ENCODE measurements around the gene PDE11A.

Gene PDE11A

DNA sequence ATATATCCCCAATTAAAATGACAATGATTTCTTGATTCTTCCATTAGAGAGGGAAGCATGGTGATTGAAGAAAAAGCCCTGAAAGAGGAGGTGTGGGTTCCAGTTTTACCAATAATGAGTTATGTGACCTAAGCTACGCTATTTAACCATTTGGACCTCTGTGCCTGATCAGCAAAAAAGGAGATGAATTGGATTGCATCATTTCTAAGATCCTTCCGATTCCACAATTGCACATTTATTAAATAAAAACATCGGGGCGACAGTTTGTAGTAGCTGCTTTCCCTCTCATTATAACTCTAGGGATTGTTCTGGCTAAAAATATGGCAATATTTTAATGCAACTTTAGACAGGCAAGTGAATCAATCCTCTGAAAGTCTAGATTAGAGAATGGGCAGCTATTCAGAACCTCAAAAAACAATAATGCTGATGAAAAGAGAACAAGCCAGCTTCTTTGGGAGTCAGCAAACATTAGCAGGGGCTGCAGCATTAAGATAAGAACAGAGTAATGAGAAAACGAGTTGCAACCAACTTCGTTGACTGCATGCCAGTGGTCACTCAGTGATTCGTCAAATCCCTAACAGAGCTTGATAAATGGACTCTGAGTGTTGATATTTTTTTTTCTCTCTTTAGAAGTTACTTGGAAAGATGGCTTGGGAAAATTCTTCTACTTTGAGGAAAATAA is 378.8 kb downstream of the PDE11A start:
- no peak for DNase-seq (ENCODE audit: low read depth in 3 of 3)

GRCh38 chr2:177692783-177693269 is 379.8 kb downstream of the PDE11A start:
- no peak for DNase-seq (ENCODE audit: low read depth in 3 of 3)

- DNase-seq (ENCODE audit: low read depth in 3 of 3), result no peak
Observed at GRCh38 chr2:177692042-177692782, 380.4 kb downstream of the PDE11A start.

DNA sequence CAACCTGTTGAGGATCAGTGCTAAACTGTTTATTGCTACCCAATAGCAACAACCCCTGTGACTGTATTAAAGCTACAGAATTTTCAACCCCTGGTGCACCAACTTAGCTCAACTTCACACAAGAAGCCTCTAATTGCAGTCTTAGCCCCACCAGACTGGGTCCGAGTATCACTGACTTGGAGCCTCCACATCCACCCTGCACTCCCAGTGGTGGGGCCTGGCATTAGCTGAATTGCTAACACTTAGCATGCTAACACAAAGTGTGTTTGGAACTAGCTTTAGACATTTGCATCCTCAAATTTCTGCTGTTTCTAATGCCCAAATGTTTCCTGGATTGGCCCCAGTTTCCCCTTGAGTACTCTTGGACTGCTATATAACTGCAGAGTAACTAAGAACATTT is 381.4 kb downstream of the PDE11A start:
- no peak for DNase-seq (ENCODE audit: low read depth in 3 of 3)

DNA sequence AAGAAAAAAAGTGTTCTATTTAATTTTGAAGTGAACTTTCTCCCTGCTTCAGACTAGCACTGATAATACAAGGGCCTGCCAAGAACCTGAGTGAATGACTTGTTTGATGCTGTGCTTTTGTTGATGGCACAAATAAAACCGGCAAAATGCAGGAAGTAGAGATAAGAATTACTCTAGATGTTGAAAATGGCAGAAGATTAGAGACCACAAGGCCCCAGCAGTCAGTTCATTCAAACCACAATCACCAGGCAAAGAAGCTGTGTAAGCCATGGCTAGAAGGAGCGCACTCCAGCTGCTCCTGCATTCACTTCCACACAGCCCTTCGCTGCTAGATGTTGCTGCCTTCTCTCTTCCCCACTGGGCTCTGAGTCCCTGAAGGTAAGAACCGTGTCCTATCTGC is 383.0 kb downstream of the PDE11A start:
- no peak for DNase-seq (ENCODE audit: low read depth in 3 of 3)

- no peak for DNase-seq (ENCODE audit: low read depth in 3 of 3)
Observed at GRCh38 chr2:177688844-177689243, 383.7 kb downstream of the PDE11A start.

DNA sequence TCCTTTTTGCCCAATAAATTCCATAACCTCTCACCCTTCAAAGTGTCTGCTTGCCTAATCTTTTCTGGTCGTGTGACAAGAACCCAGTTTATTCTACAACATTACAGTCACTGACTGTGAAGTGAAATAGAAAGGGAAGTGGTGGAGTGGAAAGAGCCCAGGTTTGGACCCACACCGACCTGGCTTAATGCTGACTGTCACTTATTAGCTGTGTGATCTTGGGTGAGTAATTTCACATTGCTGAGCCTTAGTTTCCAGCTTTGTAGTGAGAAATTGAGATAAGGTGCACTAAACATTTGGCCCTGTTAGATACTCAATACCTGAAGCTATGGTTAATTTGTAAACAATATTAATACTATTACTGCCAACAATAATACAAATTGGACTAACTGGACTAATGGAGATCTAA is 388.9 kb downstream of the PDE11A start:
- no peak for DNase-seq (ENCODE audit: low read depth in 3 of 3)

DNA sequence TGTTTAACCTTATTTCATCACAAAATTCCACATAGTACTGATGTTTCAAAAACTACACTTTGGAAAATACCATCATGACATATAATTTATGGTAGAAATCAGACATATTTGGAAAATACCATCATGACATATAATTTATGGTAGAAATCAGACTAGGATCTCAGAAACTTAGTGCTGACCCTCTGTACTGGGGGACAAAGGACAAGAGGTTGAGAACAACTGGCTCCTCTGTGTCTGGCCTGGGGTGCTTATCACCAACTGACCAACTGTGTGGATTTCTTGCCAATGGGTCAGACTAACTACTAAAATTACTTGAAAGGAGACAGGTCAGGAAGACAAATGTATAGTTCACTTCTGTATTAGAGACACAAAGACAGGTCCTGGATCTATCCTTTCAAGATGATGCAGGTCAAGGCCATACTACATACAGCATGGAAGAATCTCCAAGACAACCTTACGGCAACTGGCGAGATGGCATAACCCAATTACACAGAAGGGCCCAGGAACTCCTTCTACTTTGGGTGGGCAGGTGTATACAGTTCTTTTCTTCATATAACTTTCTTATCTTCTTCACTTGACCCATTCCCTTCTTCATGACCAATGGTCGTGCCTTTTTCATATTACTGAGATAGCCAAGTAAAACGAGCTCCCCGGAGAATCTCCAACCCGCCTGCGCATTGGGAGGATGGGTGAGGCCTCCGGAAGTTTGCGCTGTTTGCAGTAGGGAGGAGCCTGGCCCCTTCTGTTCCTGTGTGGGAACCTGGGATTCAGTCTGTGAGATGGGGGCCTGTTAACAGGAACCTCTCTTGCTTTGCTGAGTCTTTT is 389.5 kb downstream of the PDE11A start:
- DNase-seq (ENCODE audit: low read depth in 3 of 3), result no peak

DNA sequence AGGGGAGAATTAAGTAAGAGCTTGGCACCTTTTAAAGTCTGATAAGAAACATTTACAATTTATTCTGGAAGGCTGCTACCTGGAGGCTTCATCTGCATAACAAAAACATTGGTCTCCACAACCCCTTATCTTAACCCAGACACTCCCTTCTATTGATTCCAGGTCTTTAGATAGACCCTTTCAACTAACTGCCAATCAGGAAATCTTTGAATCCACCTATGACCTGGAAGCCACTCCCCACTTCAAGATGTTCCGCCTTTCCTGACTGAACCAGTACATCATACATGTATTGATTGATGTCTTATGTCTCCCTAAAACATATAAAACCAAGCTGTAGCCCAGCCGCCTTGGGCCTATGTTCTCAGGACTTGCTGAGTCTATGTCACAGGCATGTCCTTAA is 390.6 kb downstream of the PDE11A start:
- no peak for DNase-seq (ENCODE audit: low read depth in 3 of 3)

DNA sequence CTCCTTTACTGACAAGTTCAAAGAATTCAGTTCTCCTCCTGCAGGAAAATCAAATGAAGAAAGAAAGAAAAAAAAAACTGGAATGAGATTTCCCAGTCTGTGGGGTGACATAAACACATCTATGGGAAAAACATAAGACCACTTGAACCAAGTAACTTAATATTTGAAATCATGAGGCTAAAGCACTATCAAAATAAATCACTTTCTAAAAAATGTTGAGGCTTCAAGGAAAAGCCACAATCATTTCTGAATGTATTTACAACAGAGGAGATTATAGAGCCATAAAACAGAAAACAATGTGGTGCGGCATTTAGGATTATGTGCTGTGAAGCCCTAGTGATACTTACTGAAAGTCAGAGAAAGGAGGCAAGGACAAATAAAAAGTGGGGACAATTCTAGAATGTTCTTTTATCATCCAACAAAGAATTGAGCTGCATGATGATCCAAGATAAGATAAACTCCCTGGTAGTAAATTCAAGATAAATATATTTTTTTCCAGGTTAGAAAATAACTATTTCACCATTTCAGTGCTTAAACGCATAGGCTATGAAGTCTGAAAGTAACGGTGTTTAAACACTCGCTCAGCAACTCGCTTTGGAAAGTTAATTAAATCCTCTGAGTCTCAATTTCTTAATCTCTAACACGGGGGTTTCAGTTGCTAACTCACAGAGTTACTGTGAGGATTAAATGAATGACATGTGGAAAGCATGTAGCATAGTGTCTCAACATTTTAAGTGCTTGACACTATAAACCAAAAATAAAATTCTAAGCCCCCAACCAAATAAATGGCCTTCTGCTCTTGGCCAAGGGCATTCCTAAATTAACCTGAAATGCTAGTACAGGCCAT is 391.5 kb downstream of the PDE11A start:
- no peak for DNase-seq (ENCODE audit: low read depth in 3 of 3)

GRCh38 chr2:177679611-177680605 is 392.7 kb downstream of the PDE11A start:
- no peak for DNase-seq (ENCODE audit: low read depth in 3 of 3)

DNA sequence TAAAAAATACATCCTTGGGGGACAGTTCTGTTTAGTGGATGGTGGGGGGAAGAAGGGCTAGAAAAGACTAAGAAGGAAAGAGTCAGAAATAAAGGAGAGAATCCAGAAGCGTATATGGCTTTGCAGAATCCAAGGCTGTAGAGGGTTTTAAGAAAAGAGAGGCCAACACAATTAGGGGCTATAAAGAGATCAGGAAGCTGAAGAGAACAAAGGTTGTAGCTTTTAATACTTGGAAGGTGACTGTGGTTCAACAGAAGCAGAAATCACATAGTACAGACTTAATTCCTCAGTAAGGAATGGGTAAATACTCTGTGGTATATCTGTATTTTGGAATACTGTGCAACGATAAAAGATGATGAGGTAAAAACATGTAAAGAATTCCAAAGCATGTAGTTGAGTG is 393.6 kb downstream of the PDE11A start:
- DNase-seq (ENCODE audit: low read depth in 3 of 3), result no peak

DNA sequence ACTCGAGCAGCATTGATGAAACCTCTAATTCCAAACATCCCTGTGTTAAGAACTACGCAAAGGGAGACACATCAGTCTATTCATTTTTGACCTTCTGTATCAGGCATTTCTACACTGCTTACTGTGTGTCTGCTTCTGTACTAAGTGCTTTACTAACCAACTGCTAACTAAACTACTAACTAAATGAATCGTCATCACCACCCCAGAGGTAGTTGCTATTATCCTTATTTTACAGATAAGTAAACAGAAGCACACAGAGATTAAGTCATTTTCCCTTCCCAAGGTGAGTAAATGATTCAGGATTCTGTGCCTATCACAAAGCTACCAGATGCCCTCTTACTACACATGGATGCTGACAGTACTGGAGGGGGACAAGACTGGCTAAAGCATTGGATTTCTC is 395.9 kb downstream of the PDE11A start:
- DNase-seq (ENCODE audit: low read depth in 3 of 3), result no peak

- no peak for DNase-seq (ENCODE audit: low read depth in 3 of 3)
Observed at GRCh38 chr2:177675825-177676224, 396.8 kb downstream of the PDE11A start.

DNA sequence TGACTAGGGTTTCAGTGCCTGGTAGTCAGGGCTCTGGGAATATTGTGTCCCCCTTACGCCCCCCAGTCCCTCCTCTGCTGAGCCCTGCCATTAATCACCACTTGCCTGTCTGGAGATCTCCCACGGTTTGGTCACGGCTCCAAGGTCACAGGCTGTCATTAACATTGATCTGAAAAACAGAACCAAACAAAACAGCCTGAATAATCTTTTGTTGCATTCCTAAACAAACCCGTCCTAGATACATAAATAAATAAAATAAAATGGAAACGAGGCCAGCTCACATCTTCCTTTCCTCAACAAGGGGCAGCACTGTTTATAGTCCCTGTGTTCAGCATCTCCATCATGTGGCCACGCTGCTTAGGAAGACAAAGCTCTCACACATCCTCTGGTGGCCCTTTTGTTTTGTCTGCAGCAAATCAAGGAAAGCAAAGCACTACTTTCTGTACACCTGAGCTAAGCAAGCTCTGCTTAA is 397.2 kb downstream of the PDE11A start:
- DNase-seq (ENCODE audit: low read depth in 3 of 3), result no peak

DNA sequence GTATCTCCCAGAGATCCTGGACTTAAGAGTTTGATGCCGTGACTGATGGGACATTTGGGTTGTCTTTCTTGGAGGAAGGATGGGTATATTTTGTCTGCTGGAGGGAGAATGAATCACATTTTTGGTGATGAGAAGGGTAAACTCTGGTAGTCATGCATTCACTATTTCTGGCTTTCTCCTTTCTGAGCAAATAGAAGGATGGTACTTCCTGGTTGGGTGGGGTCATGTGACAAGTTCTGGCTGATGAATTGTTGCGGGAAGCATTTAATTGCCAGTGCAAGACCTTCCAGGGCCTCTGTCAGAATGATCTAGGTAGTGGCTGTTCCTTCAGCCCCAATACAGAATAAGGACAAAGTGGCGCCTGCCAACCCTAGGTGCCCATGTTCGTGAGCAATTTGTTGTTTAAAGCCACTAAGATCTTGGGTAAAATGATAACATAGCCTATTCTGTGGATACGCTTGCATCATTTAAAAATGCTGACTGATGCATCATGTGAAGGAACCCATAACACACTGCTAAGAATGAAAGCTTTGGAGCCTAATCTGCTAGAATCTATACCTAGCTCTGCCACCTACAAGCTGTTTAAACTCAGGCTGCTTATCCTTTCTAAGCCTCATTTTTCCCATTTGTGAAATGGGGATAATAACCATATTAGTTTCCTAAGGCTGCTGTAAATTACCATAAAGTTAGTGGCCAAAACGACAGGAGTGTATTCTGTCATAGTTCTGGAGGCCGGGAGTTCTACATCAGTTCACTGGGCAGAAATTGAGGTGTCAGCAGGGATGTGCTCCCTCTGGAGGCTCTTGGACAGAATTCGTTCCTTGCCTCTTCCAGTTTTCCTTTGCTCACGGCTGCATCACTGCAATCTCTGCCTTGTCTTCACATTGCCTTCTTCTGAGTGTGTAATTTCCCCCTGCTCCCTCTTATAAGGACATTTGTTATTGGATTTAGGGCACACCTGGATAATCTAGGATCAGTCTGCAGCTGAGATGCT is 398.7 kb downstream of the PDE11A start:
- no peak for DNase-seq (ENCODE audit: low read depth in 3 of 3)

GRCh38 chr2:177671662-177672061 is 400.9 kb downstream of the PDE11A start:
- DNase-seq (ENCODE audit: low read depth in 3 of 3), result no peak

DNA sequence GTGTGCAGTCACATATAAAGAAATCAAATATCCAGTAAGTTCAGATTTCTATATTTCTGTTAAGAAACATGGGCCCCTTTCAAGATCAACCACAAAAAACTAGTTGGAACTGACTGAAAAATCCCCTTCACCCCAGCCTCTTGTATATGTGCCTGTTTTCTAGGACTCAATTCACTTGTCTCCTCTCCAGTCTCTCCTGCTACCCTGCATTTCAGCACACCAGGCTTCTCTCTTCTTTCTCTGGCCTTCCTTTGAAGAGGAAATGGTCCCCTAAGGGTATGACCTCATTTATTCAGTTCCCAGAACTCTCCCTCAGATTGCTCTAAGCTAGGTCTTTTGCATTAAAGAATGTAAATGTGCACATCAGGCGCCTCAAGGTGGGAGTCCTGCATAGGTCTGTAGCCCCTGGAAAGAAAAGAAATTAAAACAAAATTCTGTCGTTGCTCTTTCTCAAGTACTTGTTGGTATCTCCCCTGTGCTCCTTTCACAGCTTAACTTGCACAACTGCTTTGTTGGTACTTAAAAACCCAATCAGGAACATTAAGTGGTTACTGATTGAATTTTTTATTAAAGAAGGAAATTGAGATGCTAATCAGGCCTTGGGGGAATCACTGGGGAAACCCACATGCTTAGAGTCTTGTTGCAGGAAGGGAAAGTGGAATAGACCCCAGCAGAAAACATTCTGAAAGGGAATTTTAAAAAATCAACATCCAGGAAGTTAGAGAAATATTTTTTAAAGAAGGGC is 401.6 kb downstream of the PDE11A start:
- DNase-seq (ENCODE audit: low read depth in 3 of 3), result no peak
